Fibroblast of skin of right biceps (primary cell): ENCODE results near the gene MYBBP1A.
"Not testable (repeated sequence)": the region's sequence is repeated elsewhere in the genome, so short reads cannot be mapped to it uniquely, and the experiment has no call there.

ENCODE experiments used
- DNase-seq: peaks from one replicate; pipeline ENCODE4 v3.0.0-alpha.2; 2013

The MYBBP1A gene

GRCh38 chr17:4590042-4590441 lies 34.9 kb upstream of the MYBBP1A start:
- DNase-seq, result not testable (repeated sequence)

GRCh38 chr17:4588898-4589625 lies 33.9 kb upstream of the MYBBP1A start:
- DNase-seq, result no peak

GRCh38 chr17:4588391-4588790 lies 33.2 kb upstream of the MYBBP1A start:
- DNase-seq, result no peak

- DNase-seq, result no peak
These were observed 32.6 kb upstream of the MYBBP1A start for GRCh38 chr17:4587803-4588202.

GRCh38 chr17:4587195-4587594 lies 32.0 kb upstream of the MYBBP1A start:
- DNase-seq, result no peak

GRCh38 chr17:4586043-4586442 lies 30.9 kb upstream of the MYBBP1A start:
- no peak for DNase-seq

- DNase-seq, result no peak
These were observed 30.4 kb upstream of the MYBBP1A start for GRCh38 chr17:4585638-4585994.

GRCh38 chr17:4584917-4585637 lies 29.9 kb upstream of the MYBBP1A start:
- DNase-seq, result no peak

- DNase-seq, result no peak
These were observed 29.1 kb upstream of the MYBBP1A start, which contains the start of gene SMTNL2 for GRCh38 chr17:4584101-4584916. SMTNL2 (plus strand) TSS chr17:4584529; CDS start chr17:4584606, 77 bp downstream.

GRCh38 chr17:4583782-4584100 lies 28.6 kb upstream of the MYBBP1A start:
- no peak for DNase-seq

- no peak for DNase-seq
These were observed 28.0 kb upstream of the MYBBP1A start for GRCh38 chr17:4583206-4583605.

GRCh38 chr17:4582691-4583090 lies 27.5 kb upstream of the MYBBP1A start:
- no peak for DNase-seq

GRCh38 chr17:4582101-4582501 lies 26.9 kb upstream of the MYBBP1A start:
- DNase-seq, result no peak

- no peak for DNase-seq
These were observed 25.1 kb upstream of the MYBBP1A start for GRCh38 chr17:4580291-4580690.

- DNase-seq, result no peak
These were observed 24.5 kb upstream of the MYBBP1A start for GRCh38 chr17:4579678-4580077.

GRCh38 chr17:4578349-4578748 lies 23.2 kb upstream of the MYBBP1A start:
- DNase-seq, result not testable (repeated sequence)

GRCh38 chr17:4577386-4577993 lies 22.3 kb upstream of the MYBBP1A start:
- no peak for DNase-seq

GRCh38 chr17:4576729-4577322 lies 21.6 kb upstream of the MYBBP1A start:
- DNase-seq, result no peak

- DNase-seq, result no peak
These were observed 21.0 kb upstream of the MYBBP1A start for GRCh38 chr17:4576161-4576558.

- DNase-seq, result no peak
These were observed 19.4 kb upstream of the MYBBP1A start for GRCh38 chr17:4574448-4575045.

GRCh38 chr17:4573669-4574068 lies 18.5 kb upstream of the MYBBP1A start:
- DNase-seq, result no peak

GRCh38 chr17:4573115-4573514 lies 17.9 kb upstream of the MYBBP1A start:
- DNase-seq, result no peak

- DNase-seq, result no peak
These were observed 16.9 kb upstream of the MYBBP1A start for GRCh38 chr17:4572131-4572530.
